BLaER1 (cell line): ENCODE results near the gene NUP133.
"Not testable (repeated sequence)": the region's sequence is repeated elsewhere in the genome, so short reads cannot be mapped to it uniquely, and the experiment has no call there.

ENCODE experiments used
- H3K27ac ChIP-seq: shearing (Covaris generic); formaldehyde crosslinking; 2 replicates; pipeline ENCODE4 v1.8.1; 2022
- H3K27me3 ChIP-seq: shearing (Covaris generic); formaldehyde crosslinking; 2 replicates; pipeline ENCODE4 v1.8.1; 2022
- H3K36me3 ChIP-seq: shearing (Covaris generic); formaldehyde crosslinking; 2 replicates; pipeline ENCODE4 v1.8.1; 2022
- H3K4me1 ChIP-seq: shearing (Covaris generic); formaldehyde crosslinking; 2 replicates; pipeline ENCODE4 v1.8.1; 2022
- H3K4me2 ChIP-seq: shearing (Covaris generic); formaldehyde crosslinking; 2 replicates; pipeline ENCODE4 v1.8.1; 2022
- H3K4me3 ChIP-seq: shearing (Covaris generic); formaldehyde crosslinking; 2 replicates; pipeline ENCODE4 v1.8.1; 2022
- H3K9ac ChIP-seq: shearing (Covaris generic); formaldehyde crosslinking; 2 replicates; pipeline ENCODE4 v1.8.1; 2022
- H3K9me3 ChIP-seq: shearing (Covaris generic); formaldehyde crosslinking; 2 replicates; pipeline ENCODE4 v1.8.1; 2022
- H4K20me1 ChIP-seq: shearing (Covaris generic); formaldehyde crosslinking; 2 replicates; pipeline ENCODE4 v1.8.1; 2022
- Cebpa-rat ChIP-seq: shearing (Covaris generic); IDR thresholded peaks from 2 replicates; pipeline ENCODE4 v1.8.1; 2022

NUP133 gene

DNA sequence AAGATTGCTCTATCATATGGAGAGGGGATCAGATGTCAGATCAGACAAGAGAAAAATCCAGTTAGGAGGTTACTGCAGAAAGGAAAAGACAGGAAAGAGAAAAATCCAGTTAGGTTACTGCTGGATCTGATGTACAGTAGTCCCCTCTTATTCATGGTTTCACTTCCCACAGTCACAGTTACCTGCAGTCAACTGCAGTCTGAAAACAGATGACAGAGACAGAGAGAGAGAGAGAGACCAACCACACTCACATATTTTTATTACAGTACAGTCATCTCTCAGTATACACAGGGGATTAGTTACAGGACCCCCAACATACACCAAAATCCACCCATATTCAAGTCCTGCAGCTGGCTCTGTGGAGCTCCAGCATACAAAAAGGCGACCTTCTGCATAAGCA is 29.3 kb downstream of the NUP133 start:
- Histone ChIP-seq H3K36me3 (peaks cover 85% of the 10 kb centered on the region), H3K27ac (0 out of 2 replicates have a peak overlapping the region, but pooled peaks have one; percentile 2), H3K9me3 (no peaks in the 10 kb centered on the region), H3K27me3 (no peaks in the 10 kb centered on the region), H3K9ac (no peak overlapping the region), H3K4me2 (no peak overlapping the region), H3K4me3 (no peak overlapping the region), H3K4me1 (peaks cover 34% of the 10 kb centered on the region), H4K20me1 (no peaks in the 10 kb centered on the region)
- TF ChIP-seq Cebpa-rat: no peak

DNA sequence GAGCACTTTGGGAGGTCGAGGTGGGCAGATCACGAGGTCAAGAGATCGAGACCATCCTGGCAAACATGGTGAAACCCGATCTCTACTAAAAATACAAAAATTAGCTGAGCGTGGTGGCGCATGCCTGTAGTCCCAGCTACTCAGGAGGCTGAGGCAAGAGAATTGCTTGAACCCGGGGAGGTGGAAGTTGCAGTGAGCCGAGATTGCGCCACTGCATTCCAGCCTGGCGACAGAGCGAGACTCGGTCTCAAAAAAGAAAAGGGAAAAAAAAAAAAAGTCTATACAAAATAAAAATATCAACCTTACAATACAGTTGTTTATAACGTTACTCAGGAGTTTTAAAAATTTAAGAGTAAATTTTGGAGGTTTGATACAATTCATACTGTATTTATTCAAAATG is 32.3 kb downstream of the NUP133 start:
- not testable (repeated sequence) for H3K4me2 ChIP-seq, H3K4me3 ChIP-seq, H3K9me3 ChIP-seq, H3K9ac ChIP-seq, H4K20me1 ChIP-seq, H3K27me3 ChIP-seq, H3K27ac ChIP-seq
- Histone ChIP-seq H3K4me1 (peaks cover 24% of the 10 kb centered on the region), H3K36me3 (peaks cover 84% of the 10 kb centered on the region)

DNA sequence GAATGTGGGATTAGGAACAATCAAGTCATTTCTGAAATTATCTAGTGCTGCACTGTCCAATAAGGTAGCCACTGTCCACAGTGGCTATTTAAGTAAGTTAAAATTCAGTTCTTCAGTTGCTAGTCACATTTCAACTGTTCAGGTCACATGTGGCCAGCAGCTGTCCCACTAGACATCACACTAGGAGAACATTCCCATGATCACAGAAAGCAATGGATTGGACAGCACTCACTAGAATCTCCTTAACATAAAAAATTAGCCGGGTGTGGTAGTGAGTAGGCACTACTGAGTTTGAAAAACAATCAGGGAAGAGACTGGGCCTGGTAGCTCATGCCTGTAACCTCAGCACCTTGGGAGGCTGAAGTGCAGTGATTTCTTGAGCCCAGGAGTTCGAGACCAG is 33.6 kb downstream of the NUP133 start:
- Histone ChIP-seq H3K36me3 (peaks cover 95% of the 10 kb centered on the region), H3K4me2 (no peak overlapping the region), H3K27me3 (no peaks in the 10 kb centered on the region), H3K9ac (no peak overlapping the region), H3K9me3 (no peaks in the 10 kb centered on the region), H4K20me1 (no peaks in the 10 kb centered on the region), H3K4me3 (no peak overlapping the region), H3K27ac (no peak overlapping the region), H3K4me1 (peaks cover 11% of the 10 kb centered on the region)
- TF ChIP-seq Cebpa-rat: no peak

DNA sequence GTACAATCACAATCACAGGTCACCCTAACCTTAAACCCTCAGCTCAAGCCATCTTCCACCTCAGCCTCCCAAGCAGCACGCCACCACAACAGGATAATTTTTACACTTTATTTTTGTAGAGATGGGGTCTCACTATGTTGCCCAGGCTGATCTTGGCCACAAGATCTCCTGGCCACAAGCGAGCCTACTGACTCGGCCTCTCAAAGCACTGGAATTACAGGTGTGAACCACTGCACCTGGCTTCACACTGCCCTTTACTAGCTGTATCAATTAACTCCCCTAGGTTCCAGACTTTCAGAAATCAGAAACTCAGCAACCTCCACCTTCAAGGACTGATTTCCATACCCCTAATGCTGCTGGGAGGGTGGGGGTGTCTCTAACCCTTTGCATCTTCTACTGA is 37.0 kb downstream of the NUP133 start:
- H4K20me1 ChIP-seq: peaks cover 8% of the 10 kb centered on the region
- H3K36me3 ChIP-seq: peaks cover 95% of the 10 kb centered on the region
- no peak overlapping the region for H3K4me2 ChIP-seq
- TF ChIP-seq Cebpa-rat: no peak
- no peak overlapping the region for H3K9ac ChIP-seq
- no peaks in the 10 kb centered on the region for H3K9me3 ChIP-seq
- H3K4me3 ChIP-seq: no peak overlapping the region
- H3K27me3 ChIP-seq: no peaks in the 10 kb centered on the region
- H3K4me1 ChIP-seq: no peaks in the 10 kb centered on the region
- no peak overlapping the region for H3K27ac ChIP-seq

DNA sequence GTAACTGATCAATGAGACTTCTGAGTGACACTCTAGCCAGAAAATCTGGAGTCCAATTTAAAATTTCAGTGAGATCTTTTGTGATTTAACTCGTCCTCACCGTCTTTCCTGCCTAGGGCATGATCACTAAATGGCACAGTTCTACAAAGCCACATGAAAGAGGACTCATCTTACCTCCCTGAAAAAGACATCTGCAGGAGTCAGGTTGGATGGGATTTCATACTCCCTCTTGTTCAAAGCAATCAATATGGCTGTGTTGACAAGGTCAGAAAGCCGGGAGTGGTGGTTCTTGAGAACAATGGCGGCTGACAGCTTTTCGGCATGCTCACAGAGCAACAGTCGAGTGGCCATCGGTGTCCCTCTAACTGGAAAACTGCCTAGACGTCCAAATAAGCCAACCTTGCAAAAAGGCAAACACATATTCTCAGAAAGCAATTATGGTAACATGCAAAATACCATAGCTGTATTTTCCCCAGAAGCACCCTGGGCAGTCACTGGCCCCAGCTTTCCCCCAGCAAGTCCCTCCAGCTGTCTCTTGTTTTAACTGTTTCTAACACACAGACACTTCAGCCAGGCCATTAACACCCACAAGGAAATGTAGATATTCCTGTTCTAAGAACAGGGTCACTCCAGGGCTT is 37.6 kb downstream of the NUP133 start:
- Histone ChIP-seq H3K36me3 (peaks cover 95% of the 10 kb centered on the region), H4K20me1 (peaks cover 8% of the 10 kb centered on the region), H3K27me3 (no peaks in the 10 kb centered on the region), H3K9ac (no peak overlapping the region), H3K4me1 (no peaks in the 10 kb centered on the region), H3K9me3 (no peaks in the 10 kb centered on the region), H3K27ac (no peak overlapping the region), H3K4me2 (no peak overlapping the region), H3K4me3 (no peak overlapping the region)
- TF ChIP-seq Cebpa-rat: no peak

DNA sequence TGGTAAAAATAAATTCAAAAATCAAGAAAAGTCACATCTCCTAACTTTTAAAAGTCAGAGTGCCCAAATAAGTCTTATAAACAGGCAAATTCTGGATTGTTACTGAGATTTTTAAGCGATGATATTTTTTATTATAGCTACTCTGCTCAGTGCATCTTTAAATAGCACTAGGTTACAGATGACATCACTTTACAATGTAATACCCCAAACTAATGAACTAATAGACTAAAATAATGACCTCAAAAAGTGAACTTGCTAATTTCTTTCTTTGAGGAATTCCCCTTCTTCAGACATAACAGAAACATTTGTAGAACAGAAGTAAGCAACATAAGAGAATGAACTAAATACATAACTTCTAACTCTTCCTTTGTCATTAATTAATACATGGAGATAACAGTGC is 41.3 kb downstream of the NUP133 start:
- H3K4me2 ChIP-seq: no peak overlapping the region
- no peak for TF ChIP-seq Cebpa-rat
- H3K27ac ChIP-seq: no peak overlapping the region
- H3K27me3 ChIP-seq: no peaks in the 10 kb centered on the region
- no peaks in the 10 kb centered on the region for H3K4me1 ChIP-seq
- H3K9me3 ChIP-seq: no peaks in the 10 kb centered on the region
- no peak overlapping the region for H3K9ac ChIP-seq
- peaks cover 95% of the 10 kb centered on the region for H3K36me3 ChIP-seq
- H4K20me1 ChIP-seq: peaks cover 8% of the 10 kb centered on the region
- H3K4me3 ChIP-seq: no peak overlapping the region

DNA sequence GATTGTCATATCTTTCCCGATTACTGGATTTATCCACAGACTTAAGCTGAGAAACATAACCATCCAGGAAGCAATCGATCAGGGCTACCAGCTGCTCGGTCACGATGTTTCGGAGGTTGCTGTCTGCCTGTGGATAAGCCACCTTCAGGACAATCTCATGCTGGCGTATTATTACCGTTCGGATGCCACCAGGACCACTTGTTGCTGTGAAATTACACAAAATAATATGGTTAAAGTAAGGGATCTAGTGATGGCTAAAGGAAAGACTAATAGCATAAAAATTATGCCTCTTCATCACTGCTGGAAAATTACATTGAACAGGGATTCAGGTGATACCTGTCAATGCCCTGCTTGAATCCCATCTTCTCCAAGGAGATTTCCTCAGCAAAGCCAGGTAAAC is 43.5 kb downstream of the NUP133 start:
- no peak overlapping the region for H3K27ac ChIP-seq
- no peaks in the 10 kb centered on the region for H3K4me1 ChIP-seq
- H3K4me2 ChIP-seq: no peak overlapping the region
- H3K36me3 ChIP-seq: peaks cover 98% of the 10 kb centered on the region
- H3K4me3 ChIP-seq: no peak overlapping the region
- no peak for TF ChIP-seq Cebpa-rat
- no peaks in the 10 kb centered on the region for H3K27me3 ChIP-seq
- H3K9ac ChIP-seq: no peak overlapping the region
- no peaks in the 10 kb centered on the region for H3K9me3 ChIP-seq
- peaks cover 8% of the 10 kb centered on the region for H4K20me1 ChIP-seq

DNA sequence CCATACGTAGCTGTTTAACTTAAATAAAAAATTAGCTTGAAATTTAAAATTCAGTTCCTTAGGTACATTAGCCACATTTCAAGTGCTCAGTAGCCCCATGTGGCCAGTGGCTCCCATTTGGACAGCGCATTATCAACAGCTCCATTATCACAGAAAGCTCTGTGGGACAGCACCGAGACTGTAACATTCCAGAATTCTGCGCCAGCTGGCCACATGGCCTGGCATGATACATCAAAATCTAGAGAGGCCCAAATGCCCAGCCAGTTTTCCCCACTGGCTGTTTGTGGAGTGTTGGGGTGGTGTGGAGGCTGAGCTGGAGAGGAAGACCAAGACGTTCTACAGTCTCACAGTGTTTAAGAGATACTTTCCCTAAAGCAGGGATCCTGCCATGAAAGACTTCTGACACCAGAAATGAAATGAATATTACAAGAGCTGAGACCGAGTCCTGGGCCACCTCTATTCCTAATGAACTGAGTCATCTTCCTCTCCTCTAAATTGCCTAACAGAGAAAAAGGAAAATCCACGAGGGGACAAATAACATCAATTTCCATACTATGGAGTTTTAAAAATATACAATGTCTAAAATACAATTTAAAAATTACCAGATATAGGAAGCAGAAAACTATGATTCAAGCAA is 47.0 kb downstream of the NUP133 start:
- H3K4me1 ChIP-seq: no peaks in the 10 kb centered on the region
- no peaks in the 10 kb centered on the region for H4K20me1 ChIP-seq
- no peak overlapping the region for H3K9ac ChIP-seq
- H3K4me3 ChIP-seq: no peak overlapping the region
- no peaks in the 10 kb centered on the region for H3K27me3 ChIP-seq
- H3K27ac ChIP-seq: no peak overlapping the region
- H3K36me3 ChIP-seq: peaks cover 97% of the 10 kb centered on the region
- H3K4me2 ChIP-seq: no peak overlapping the region
- H3K9me3 ChIP-seq: no peaks in the 10 kb centered on the region
- TF ChIP-seq Cebpa-rat: no peak

DNA sequence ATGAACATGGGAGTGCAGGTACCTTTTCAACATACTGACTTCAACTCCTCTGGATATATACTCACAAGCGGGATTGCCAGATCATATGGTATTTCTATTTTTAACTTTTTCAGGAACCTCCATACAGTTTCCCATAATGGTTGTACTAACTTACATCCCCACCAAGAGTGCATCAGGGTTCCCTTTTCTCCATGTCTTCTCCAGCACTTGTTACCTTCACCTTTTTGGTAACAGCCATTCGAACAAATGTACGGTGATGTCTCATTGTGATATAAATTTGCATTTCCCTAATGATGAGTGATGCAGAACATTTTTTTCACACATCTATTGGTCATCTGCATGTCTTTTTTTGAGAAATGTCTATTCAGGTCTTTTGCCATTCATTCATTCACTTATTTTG is 48.3 kb downstream of the NUP133 start:
- Histone ChIP-seq H3K4me3 (no peak overlapping the region), H3K9me3 (no peaks in the 10 kb centered on the region), H3K36me3 (peaks cover 97% of the 10 kb centered on the region), H3K9ac (no peak overlapping the region), H4K20me1 (no peaks in the 10 kb centered on the region), H3K4me1 (no peaks in the 10 kb centered on the region), H3K27me3 (no peaks in the 10 kb centered on the region), H3K4me2 (no peak overlapping the region), H3K27ac (no peak overlapping the region)
- no peak for TF ChIP-seq Cebpa-rat

DNA sequence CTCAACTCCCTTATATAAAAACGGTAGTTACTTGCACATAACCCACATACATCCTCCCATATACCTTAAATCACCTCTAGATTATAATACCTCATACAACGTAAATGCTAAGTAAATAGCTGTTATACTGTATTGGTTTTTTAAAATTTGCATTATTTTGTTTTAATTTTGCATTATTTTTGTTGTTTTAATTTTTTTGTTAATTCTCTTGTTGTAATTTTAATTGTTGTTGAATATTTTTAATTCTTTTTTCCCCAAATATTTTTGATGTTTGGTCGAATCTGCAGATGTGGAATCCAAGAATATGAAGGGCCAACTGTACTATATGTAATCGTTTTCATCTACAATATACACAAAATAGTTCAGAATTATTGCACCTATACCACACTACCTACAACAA is 50.7 kb downstream of the NUP133 start:
- no peaks in the 10 kb centered on the region for H3K27me3 ChIP-seq

DNA sequence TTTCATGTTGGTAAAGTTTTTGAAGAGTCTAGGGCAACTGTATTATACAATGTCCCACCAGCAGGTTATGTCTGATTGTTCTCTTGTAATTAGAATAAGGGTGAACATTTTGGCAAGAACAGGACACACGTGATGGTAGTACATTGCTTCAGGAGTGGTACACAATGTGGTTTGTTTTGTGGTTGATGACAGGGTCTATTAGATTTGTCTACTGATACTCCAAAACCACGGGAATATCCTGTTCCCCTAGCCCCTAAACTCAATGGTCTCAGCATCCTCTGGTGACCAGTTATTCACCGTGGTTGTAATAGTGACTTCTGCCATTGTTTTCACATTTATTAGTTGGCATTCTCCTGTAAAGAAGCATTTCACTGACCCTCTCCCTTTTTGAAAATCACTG is 52.1 kb downstream of the NUP133 start:
- Histone ChIP-seq H3K9ac (no peak overlapping the region), H3K27ac (no peak overlapping the region), H3K4me2 (no peak overlapping the region), H3K9me3 (no peaks in the 10 kb centered on the region), H4K20me1 (no peaks in the 10 kb centered on the region; the same call in 1 of the 2 replicates), H3K4me3 (no peak overlapping the region), H3K4me1 (no peaks in the 10 kb centered on the region), H3K27me3 (no peaks in the 10 kb centered on the region), H3K36me3 (peaks cover 80% of the 10 kb centered on the region)
- no peak for TF ChIP-seq Cebpa-rat

More for the DNA sequence above, 50.7 kb downstream of the NUP133 start:
- Histone ChIP-seq H3K27ac (no peak overlapping the region), H3K9ac (no peak overlapping the region), H3K9me3 (no peaks in the 10 kb centered on the region), H3K4me2 (no peak overlapping the region), H3K4me3 (no peak overlapping the region), H3K36me3 (peaks cover 83% of the 10 kb centered on the region), H3K4me1 (no peaks in the 10 kb centered on the region), H4K20me1 (no peaks in the 10 kb centered on the region; the same call in 1 of the 2 replicates)
- no peak for TF ChIP-seq Cebpa-rat
